OCI-M1 (cell line): ENCODE measurements around the gene FNDC3A.
A peak's percentile ranks its signal among the peaks of the same experiment; 100 is the strongest.
"Not testable (repeated sequence)": the region's sequence is repeated elsewhere in the genome, so short reads cannot be mapped to it uniquely, and the experiment has no call there.

Source experiments
- DNase-seq: peaks from one replicate; lab custom pipeline; 2025; lab: John Stamatoyannopoulos, UW

Gene FNDC3A

DNA sequence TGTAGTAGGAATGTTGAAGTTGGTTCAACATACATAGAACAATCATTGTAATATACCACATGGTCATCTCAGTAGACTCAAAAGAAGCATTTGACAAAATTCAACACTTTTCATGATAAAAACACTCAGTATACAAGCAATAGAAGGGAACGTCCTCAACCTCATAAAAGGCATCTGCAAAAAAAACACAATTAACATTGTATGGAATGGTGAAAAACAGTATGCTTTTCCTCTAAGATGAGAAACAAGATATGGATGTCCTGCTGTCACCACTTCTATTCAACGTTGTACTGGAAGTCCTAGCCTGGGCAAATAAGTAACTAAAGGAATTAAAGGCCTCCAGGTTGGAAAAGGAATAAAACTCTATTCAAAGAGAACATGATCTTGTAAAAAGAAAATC lies 54.5 kb downstream of the FNDC3A start:
- no peak for DNase-seq

DNA sequence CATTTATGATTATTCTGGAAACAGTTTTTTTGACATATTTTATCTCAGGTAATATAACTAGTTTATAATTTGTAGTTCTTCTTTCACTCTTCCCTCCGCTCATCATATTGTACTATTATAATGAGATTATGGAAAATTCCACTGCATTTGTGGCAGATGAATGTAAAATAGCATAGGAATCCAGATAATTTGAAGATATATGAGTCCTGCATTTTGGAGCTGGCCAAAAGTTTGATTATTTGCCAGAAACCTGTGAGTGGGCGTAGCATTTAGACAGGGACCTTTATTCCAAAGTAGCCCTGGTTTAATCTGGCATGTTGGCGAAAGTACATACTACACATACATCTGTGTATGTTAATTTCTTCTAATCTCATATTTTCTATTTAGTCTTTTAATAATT lies 65.2 kb downstream of the FNDC3A start:
- DNase-seq, result no peak

DNA sequence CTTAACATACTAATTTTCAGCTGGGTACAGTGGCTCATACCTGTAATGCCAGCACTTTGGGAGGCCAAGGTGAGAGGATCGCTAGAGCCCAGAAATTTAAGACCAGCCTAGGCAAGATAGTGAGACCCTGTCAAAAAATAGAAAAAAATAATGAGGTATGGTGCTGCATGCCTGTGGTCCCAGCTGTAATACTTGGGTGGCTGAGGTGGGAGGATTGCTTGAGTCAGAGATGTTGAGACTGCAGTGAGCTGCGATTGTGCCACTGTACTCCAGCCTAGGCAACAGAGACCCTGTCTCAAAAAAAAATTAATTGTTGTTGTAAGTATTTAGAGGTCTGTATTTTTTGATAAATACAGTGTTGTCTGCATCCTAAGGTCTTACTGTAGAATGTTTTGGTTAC lies 66.8 kb downstream of the FNDC3A start:
- DNase-seq, result no peak

DNA sequence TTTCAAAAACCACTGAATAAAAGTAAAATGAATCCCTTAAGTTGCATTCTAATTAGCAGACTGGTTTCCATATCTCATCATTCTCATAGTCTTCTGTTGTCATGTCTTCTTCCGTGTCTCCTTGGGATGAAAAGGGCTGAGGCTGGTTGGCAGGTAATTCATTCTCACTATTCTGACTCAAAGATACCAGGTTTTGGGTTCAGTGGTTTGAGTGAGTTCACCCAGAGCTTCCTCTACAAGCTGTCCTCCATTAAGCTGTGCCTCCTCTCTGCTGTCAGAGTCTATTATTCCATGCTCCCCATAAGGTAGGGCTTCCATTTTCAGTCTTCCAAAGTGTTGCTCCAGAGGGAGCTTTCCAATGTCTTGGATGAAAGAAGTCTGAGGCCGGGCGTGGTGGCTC lies 68.3 kb downstream of the FNDC3A start:
- DNase-seq, result no peak

DNA sequence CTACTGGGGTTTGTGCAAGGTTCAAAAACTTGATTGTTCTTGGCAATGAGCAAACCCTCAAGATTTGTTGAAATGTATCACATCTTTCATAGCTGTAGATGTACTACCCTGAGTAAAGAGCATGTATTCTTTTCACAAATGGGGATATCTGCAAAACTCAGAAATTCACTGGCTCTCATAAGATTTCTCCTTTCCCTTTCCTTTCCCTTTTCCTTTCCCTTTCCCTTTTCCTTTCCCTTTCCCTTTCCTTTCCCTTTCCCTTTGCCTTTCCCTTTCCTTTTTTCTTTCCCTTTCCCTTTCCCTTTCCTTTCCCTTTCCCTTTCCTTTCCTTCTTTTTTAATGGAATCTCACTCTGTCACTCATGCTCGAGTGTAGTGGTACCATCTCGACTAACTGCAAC lies 69.1 kb downstream of the FNDC3A start:
- DNase-seq, result no peak

DNA sequence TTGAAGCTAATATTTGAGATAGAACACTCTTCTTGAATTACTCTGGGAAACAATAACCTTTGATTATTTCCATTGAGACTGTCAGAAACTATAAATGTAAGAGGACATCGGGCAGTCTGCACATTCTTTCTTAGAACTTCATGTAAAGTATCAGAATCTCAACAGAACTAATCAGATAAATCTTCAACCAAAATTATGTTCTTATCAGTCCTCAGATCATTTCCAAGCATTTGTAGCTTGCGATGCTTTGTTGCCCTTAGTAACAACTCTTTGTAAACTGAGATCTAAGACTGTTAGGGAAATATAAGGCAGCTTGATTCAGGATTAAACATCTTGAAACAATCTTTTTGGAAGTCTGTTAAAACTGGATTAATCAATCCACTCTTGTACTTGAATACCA lies 70.3 kb downstream of the FNDC3A start:
- no peak for DNase-seq

DNA sequence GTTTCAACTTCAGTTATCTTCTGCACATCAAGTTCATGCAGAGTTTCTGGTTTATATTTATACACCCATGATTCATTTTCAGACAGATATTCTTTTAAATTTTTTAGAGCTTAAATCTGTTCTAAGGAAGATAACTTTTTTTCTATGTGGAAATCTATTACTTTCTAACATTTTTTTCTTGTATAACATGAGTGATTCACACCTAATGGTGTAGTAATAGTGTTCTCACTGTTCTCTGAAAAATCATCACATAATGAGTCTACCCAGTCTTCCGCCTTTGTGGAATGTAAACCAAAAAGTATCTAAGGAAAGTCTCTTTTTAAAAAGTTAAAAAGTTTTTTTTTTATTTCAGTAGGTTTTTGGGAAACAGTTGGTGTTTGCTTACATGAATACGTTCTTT lies 70.8 kb downstream of the FNDC3A start:
- no peak for DNase-seq

DNA sequence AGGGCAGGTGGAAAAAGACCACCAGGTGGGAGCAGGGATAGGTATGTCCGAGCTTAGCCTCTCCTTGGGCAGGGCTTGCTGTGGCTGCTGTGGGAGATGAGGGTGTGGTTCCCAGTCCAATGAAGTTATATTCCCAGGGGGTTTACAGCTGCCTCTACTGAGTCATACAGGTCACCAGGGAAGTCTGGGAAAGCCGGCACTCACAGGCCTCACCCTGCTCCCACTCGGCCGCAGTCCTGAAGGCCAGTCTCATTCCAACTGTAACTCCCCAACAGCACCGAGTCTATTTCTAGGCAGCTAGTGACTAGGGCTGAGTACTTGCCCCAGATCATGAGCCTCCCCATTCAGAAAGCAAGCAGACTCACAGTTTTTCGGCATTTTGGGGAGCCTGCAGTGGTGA lies 77.1 kb downstream of the FNDC3A start:
- no peak for DNase-seq

DNA sequence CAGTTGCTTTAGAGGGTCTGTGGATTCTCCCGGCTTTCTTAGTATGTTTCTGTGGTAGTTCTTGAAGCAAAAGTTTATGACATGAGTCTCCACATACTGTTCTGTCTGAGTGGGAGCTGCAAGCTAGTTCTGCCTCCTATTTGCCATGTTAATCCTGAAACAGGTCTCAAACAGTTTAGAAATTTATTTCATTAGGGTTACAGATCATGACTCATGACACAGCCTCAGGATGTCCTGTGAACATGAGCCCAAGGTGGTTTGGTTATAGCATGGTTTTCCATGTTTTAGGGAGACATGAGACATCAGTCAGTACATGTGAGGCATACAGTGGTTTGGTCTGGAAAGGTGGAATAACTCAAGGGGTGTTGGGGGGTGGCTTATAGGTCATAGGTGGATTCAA lies 77.5 kb downstream of the FNDC3A start:
- DNase-seq, result no peak

DNA sequence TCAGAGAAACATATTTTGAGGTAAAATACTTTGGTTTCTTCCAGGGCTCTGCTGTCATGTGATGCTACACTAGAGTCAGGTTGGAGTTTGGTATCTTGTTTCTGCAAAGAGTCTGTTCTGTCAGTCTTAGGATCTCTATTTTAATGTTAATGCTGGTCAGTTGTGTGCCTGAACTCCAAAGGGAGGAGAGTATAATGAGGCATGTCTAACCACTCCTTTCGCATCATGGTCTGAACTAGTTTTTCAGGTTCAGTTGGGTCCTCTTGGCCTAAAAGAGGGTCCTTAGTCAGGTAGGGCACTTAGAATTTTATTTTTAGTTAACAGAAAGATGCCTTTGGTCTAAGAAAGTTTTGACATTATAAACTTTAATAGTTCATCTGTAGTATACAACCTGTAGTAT lies 78.2 kb downstream of the FNDC3A start:
- DNase-seq, result no peak

DNA sequence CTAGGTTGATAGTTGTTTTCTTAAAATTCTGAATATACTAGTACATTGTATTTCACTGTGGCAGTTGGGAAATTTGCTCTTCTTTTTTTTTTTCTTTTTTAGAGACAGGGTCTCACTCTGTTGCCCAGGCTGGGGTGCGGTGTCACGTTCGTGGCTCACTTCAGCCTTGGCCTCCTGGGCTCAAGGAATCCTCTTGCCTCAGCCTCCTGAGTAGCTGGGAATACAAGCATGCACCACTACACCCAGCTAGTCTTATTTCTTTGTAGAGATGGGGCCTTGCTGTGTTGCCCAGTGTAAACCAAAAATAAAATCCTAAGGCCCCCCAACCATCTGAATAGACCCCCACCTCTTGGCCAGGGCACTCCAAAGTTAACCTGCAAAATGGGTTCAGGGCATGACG lies 79.3 kb downstream of the FNDC3A start:
- no peak for DNase-seq

DNA sequence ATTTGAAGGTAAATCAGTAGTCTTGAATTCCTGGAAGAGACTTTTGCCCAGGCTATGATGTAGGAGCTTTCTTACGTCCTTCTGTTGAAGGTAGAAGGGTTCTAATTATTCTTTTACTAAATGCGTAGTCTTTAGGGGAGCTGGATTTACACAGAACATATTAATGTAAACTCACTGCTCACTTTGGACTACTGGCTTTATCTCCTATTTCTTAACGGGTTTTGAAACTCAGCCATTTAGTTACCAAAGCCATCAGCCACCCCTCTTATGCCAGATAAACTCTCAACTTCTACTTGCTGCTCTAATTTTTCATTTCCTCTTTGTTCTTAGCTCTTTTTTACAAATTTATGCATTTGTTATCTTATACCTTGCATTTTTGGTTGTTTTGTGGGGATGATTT lies 81.5 kb downstream of the FNDC3A start:
- peak; percentile 45 for DNase-seq

DNA sequence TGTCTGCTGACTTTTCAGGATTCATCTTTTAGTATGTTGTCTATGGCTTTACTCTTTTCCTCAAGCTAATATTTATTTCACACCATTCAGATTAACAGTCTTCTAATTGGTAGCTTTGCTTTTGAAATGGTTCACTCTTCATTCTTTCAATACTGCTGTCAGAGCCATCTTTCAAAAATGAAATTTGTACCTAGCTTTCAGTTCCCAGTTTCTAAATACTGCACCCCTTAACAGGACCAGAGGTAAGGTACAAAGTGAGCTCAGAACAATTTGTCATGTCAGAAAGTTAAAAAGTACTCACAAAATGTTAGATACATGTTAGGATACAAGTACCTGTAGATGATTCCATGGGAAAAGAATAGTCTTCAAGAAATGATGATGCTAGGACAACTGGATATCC lies 83.0 kb downstream of the FNDC3A start:
- no peak for DNase-seq

DNA sequence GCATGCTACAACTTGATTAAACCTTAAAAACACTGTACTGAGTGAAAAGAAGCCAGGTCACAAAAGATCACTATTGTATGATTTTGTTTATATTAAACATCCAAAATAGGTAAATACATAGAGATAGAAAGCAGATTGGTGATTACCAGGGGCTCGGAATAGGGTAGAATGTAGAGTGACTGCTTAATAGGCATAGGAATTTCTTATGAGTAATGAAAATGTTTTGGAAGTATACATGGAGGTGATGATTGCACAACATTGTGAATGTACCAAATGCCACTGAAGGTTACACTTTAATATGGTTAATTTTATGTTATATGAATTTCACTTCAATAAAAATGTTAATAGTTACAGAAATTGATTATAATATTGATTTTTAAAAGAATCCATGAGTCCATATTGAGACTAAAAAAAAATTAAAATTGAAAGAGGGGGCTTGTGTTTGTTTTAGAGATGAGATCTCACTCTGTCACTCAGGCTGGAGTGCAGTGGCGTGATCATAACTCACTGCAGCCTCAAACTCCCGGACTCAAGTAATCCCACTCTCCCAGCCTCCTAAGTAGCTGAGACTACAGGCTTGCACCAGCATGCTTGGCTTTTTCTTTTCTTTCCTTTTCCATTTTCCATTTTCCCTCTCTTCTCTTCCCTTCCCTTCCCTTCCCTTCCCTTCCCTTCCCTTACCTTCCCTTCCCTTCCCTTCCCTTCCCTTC lies 85.1 kb downstream of the FNDC3A start:
- peak; percentile 39 for DNase-seq

DNA sequence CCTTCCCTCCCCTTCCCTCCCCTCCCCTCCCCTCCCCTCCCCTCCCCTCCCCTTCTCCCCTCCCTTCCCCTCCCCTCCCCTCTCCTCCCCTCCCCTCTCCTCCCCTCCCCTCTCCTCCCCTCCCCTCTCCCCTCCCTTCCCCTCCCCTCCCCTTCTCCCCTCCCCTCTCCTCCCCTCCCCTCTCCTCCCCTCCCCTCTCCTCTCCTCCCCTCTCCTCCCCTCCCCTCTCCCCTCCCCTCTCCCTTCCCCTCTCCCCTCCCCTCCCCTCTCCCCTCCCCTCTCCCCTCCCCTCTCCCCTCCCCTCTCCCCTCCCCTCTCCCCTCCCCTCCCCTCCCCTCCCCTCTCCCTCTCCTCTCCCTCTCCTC lies 85.7 kb downstream of the FNDC3A start:
- not testable (repeated sequence) for DNase-seq

DNA sequence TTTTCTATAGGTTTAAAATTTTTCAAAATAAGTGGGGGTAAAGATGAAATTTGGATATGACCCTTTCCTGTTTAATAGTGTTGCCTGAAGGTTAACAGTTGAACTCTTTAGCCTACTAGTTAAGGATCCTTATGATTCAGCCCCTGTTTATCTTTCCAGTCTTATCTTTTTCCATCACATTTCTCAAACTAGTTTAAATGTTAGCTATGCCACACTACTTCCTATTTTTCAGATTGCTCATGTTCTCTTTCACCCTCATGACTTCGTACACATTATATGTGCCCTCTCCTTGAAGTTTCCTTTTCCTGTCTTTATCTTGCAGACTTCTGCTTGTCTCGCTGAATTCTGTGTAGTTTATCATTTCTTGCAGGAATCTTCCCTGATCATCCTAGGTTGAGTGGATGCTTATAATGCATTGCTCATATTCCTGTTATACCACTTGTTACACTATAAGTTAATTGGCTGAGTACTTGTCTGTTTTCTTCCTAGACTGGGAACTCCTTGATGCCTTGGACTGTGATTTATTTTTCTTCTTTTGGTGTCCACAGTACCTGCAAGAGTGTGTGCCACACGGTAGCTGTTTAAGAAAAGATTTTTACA lies 86.7 kb downstream of the FNDC3A start:
- peak; percentile 92 for DNase-seq

DNA sequence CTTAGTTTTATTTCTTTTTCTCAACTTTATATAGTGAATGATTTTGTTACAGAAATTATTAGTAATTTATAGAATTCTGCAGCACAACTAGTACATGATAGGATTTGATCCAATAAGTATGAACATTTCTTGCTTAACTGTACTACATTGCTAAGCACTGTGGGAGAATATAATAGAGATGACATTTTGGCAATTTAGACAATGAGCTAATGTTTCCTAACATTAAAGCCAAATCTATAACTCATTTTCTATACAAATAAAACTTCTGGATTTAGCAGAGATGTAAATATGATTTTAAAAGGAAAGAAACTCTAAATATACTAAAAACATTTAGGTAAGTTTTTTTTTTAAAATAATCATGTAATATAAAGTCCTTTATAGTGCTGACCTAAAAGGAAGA lies 87.3 kb downstream of the FNDC3A start:
- no peak for DNase-seq

DNA sequence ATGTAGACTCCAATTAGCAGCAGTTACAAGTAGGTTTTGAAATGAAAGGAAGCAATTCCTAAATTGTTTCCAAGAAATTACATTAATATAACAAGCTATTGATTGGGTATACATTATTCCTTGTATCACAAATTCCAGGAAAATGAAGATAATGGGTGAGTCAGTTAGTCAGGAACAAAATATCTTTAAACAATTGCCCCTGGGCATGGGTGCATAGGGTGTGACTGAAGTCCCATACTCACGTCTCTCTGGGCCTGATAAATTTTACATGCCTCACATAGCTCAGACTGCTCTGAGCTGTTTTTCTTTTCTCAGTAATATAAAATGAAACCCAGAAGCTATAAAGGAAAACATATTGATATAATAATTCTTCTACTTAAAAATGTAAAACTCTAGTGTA lies 87.8 kb downstream of the FNDC3A start:
- DNase-seq, result peak; percentile 35

DNA sequence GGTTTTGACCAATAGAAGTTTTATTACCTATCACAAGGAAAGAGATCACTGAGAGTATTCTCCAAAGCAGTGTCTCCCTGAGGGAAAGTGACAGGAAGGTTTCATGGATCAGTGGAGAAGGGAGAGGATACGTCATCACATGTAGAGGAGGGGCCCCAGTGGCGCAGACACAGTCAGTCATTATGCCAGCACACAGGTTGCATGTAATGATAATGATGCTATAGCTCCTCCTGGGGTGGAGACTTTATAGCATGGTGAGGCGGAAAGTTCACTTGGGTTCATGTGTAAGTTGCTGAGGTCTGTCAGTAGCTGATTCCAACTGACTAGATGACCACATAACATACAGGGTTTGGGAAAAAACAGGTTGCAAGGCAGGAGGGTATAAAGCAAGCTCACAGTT lies 88.8 kb downstream of the FNDC3A start:
- DNase-seq, result no peak

DNA sequence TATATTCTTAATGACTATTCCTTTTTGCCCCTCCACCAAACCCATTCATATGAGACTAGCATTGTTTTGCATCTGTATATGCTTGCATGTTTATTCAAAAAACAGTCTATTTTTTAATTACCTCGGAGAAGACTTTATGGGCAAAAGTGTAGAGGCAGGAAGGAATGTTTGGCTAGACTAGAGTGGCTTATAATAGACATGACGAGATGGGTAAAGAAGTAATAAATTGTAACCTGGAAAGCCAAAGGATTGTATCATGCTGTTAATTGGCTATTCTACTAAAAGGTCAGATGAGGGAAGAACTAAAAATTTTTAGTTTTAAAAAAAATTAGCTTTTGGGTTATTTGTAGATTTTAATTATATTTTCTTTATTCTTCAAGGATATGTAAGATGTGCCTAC lies 91.1 kb downstream of the FNDC3A start:
- DNase-seq, result no peak

DNA sequence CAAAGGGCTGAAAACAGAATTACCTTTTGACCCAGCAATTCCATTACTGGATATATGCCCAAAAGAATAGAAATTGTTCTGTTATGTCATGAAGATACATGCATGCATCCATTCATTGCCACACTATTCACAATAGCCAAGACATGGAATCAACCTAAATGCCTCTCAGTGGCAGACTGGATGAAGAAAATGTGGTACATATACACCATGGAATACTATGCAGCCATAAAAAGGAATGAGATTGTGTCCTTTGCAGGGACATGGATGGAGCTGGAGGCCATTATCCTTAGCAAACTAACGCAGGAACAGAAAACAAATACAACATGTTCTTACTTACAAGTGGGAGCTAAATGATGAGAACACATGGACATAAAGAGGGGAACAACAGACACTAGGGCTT lies 92.8 kb downstream of the FNDC3A start:
- DNase-seq, result not testable (repeated sequence)

DNA sequence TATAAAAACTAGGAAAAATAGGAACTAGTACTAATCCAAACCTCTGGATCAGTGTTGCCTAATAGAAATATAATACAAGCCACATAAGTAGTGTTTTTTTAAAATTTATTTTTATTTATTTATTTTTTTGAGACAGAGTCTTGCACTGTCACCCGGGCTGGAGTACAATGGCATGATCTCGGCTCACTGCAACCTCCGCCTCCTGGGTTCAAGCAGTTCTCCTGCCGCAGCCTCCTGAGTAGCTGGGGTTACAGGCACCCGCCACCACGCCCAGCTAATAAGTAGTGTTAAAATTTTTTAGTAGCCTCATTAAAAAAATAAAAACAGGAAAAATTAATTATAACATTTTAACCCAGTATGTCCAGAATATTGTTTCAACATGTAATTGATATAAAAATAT lies 94.3 kb downstream of the FNDC3A start:
- not testable (repeated sequence) for DNase-seq

DNA sequence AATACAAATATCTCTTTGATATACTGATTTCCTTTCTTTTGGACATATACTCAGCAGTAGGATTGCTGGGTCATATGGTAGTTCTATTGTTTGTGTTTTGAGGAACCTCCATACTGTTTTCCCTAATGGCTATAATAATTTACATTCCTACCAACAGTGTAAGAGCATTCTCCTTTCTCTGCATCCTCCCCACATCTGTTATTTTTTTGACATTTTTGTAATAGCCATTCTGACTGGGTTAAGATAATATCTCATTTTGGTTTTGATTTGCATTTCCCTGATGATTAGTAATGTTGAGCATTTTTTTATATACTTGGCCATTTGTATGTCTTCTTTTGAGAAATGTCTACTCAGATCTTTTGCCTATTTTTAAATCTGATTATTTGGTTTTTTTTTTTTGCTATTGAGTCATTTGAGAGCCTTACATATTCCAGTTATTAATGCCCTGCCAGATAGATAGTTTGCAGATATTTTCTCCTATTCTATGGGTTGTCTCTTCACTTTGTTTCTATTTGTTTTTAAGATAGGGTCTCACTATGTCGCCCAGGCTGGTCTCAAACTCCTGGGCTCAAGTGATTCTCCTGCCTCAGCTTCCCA lies 95.7 kb downstream of the FNDC3A start:
- no peak for DNase-seq
